ENCODE results near the gene CDK9. TPM values are rescaled to one million over a fixed set of nuclear protein-coding genes. Genes with fewer than 3 reads are reported as not detected.

CDK9 gene
- total RNA-seq, 2 experiments from 2014 or later, result 80.0 to 136 TPM

GRCh38 chr9:127793093-127793708, 7.4 kb downstream of the CDK9 start:
- CTCF ChIA-PET (ENCODE audit: unreplicated experiment), result interaction anchor here (1.1 kb wide), 1 partner anchor 129 kb away, joined by 4 read pairs; no protein-coding TSS in a partner anchor
- no peaks in the 10 kb centered on the region for H3K9me2 ChIP-seq (ENCODE audit: insufficient read depth, low read length)
- intact Hi-C loops (cut with micrococcal nuclease; ENCODE audit: unreplicated experiment), result no loop called here
- peaks cover 24% of the 10 kb centered on the region; the same call in 1 of the 2 replicates for H3K79me2 ChIP-seq (ENCODE audit: insufficient read depth, low read depth, low read length)
- no peak for DNase-seq (ENCODE audit: low spot score)
- peaks cover 65% of the 10 kb centered on the region for H3K36me3 ChIP-seq (ENCODE audit: insufficient read depth, low read length)
- no TSS peak for BruUV-seq (replicated peaks)
- no peaks in the 10 kb centered on the region for H3K9me3 ChIP-seq (ENCODE audit: low read length)
- no peak overlapping the region for H2AFZ ChIP-seq (ENCODE audit: low read length)
- POLR2A ChIA-PET, result interaction anchor here (0.6 to 0.8 kb wide), 2 partner anchors 15 to 107 kb away, joined by 3 to 7 read pairs; partner anchors contain the start of gene SH2D3C
- peak overlapping the region; percentile 90 for H3K27ac ChIP-seq (ENCODE audit: low read depth, low read length, poor library complexity, severe bottlenecking)
- peaks cover 20% of the 10 kb centered on the region; the same call in 1 of the 2 replicates for H4K20me1 ChIP-seq (ENCODE audit: insufficient read depth, low read length)
- no peak overlapping the region for H3K4me2 ChIP-seq (ENCODE audit: low read length)
- TF ChIP-seq EZH2phosphoT487 (IDR thresholded peaks at IDR 0.05; ENCODE audit: borderline replicate concordance, low read depth, low read length), result no peak
- no peak overlapping the region for H3K4me3 ChIP-seq (ENCODE audit: low read depth, low read length, poor library complexity, severe bottlenecking)
- H3K4me1 ChIP-seq (ENCODE audit: insufficient read depth, low read length, poor library complexity, severe bottlenecking), result peaks cover 40% of the 10 kb centered on the region

- Histone ChIP-seq H3K36me3 (ENCODE audit: insufficient read depth, low read length) (peaks cover 55% of the 10 kb centered on the region), H3K4me1 (ENCODE audit: insufficient read depth, low read length, poor library complexity, severe bottlenecking) (peaks cover 50% of the 10 kb centered on the region), H3K9me2 (ENCODE audit: insufficient read depth, low read length) (no peaks in the 10 kb centered on the region), H3K4me3 (ENCODE audit: low read depth, low read length, poor library complexity, severe bottlenecking) (no peak overlapping the region), H2AFZ (ENCODE audit: low read length) (no peak overlapping the region), H3K79me2 (ENCODE audit: insufficient read depth, low read depth, low read length) (peaks cover 14% of the 10 kb centered on the region; the same call in 1 of the 2 replicates), H3K4me2 (ENCODE audit: low read length) (0 out of 2 replicates have a peak overlapping the region, but pooled peaks have one; percentile 3), H4K20me1 (ENCODE audit: insufficient read depth, low read length) (peaks cover 10% of the 10 kb centered on the region; the same call in 1 of the 2 replicates), H3K27ac (ENCODE audit: low read depth, low read length, poor library complexity, severe bottlenecking) (peak overlapping the region; percentile 90), H3K9me3 (ENCODE audit: low read length) (no peaks in the 10 kb centered on the region)
- intact Hi-C loops (cut with micrococcal nuclease; ENCODE audit: unreplicated experiment), result no loop called here
- POLR2A ChIA-PET, result interaction anchor here (0.6 kb wide), 1 partner anchor 106 kb away, joined by 7 read pairs; no protein-coding TSS in a partner anchor
- DNase-seq (ENCODE audit: low spot score), result no peak
- no peak for TF ChIP-seq EZH2phosphoT487 (IDR thresholded peaks at IDR 0.05; ENCODE audit: borderline replicate concordance, low read depth, low read length)
- TF ChIP-seq CTCF (conservative IDR thresholded peaks at IDR 0.05; ENCODE audit: low read length), result no peak
- no TSS peak for BruUV-seq (replicated peaks)
- CTCF ChIA-PET (ENCODE audit: unreplicated experiment), result no interaction called here
These were observed 8.4 kb downstream of the CDK9 start for GRCh38 chr9:127794001-127794791.

- POLR2A ChIA-PET, result interaction anchor here (0.6 to 0.8 kb wide), 2 partner anchors 8 to 9 kb away, joined by 3 read pairs; no protein-coding TSS in a partner anchor
- intact Hi-C loops (cut with micrococcal nuclease; ENCODE audit: unreplicated experiment), result no loop called here
- peaks cover 61% of the 10 kb centered on the region for H3K4me1 ChIP-seq (ENCODE audit: insufficient read depth, low read length, poor library complexity, severe bottlenecking)
- peaks cover 34% of the 10 kb centered on the region for H3K36me3 ChIP-seq (ENCODE audit: insufficient read depth, low read length)
- H2AFZ ChIP-seq (ENCODE audit: low read length), result no peak overlapping the region; the same call in 1 of the 2 replicates
- TF ChIP-seq CTCF (conservative IDR thresholded peaks at IDR 0.05; ENCODE audit: low read length) (no peak), EZH2phosphoT487 (IDR thresholded peaks at IDR 0.05; ENCODE audit: borderline replicate concordance, low read depth, low read length) (no peak)
- no peaks in the 10 kb centered on the region for H3K9me3 ChIP-seq (ENCODE audit: low read length)
- 0 out of 2 replicates have a peak, but pooled peaks cover 4% of the 10 kb centered on the region for H4K20me1 ChIP-seq (ENCODE audit: insufficient read depth, low read length)
- BruUV-seq (replicated peaks), result no TSS peak
- no peaks in the 10 kb centered on the region; the same call in 1 of the 2 replicates for H3K79me2 ChIP-seq (ENCODE audit: insufficient read depth, low read depth, low read length)
- peak; percentile 58 for DNase-seq (ENCODE audit: low spot score)
- CTCF ChIA-PET (ENCODE audit: unreplicated experiment), result interaction anchor here (0.6 kb wide), 1 partner anchor 37 kb away, joined by 3 read pairs; no protein-coding TSS in a partner anchor
- peak overlapping the region; percentile 61 for H3K4me2 ChIP-seq (ENCODE audit: low read length)
- H3K9me2 ChIP-seq (ENCODE audit: insufficient read depth, low read length), result no peaks in the 10 kb centered on the region
- H3K27ac ChIP-seq (ENCODE audit: low read depth, low read length, poor library complexity, severe bottlenecking), result peak overlapping the region; percentile 90
- peak overlapping the region; percentile 30 for H3K4me3 ChIP-seq (ENCODE audit: low read depth, low read length, poor library complexity, severe bottlenecking)
These were observed 10.5 kb downstream of the CDK9 start for GRCh38 chr9:127796225-127796813.
